Measurements from ENCODE around the gene PLD5.
"Not testable (repeated sequence)": the region's sequence is repeated elsewhere in the genome, so short reads cannot be mapped to it uniquely, and the experiment has no call there.

The PLD5 gene

DNA sequence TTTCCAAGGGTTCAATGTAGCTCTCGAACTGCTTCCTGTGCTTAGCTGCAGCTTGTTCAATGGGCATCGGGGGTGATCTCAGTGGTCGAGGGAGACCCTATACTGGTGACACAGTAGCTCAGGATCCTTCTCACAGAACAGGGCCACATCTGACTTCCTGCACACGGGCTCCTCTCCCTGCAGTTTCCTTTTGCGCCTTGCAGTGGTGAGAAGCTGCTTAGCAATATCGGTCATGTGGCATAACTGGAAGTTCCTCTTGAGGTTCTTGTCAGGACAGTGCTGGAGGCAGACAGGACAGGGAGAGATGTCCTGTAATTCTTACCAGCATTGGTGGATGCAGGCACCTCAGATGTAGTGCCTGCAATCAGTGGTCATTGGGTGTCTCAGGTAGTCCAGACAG lies 385.1 kb downstream of the PLD5 start:
- no peak for DNase-seq

DNA sequence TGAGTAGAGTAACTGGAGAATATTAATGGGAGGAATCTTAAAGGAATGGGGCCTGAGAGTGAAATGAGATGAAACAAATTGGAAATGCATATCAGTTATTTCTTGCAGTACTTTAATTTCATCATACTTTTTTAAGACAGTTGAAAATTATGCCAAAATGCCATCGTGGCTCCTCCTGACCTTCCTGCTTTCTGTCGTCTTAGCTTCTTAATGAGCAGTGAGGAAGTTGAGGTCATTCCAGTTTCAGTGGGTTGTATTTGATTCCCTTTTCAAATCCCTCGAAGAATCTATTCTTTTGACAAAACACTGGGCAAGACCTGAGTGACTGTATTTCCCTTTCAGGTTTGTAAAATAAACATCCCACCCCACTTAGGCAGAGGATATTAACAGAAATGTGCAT lies 390.7 kb downstream of the PLD5 start:
- DNase-seq: no peak

DNA sequence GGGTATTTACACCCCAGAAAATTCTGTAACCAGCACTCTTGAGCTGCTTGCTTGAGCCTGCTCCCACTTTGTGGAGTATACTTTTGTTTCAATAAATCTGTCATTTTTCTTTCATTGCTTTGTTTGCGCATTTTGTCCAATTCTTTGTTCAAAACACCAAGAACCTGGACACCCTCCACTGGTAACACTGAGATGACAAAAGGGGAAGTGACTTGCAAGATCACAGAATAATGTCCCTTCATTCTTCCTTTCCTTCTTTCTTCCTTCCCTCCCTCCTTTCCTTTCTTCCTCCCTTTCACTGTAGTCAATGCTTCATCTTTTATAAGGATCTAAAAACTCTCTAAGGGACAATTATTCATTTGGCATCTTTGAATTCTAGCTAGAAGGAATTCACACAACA lies 391.1 kb downstream of the PLD5 start:
- no peak for DNase-seq

DNA sequence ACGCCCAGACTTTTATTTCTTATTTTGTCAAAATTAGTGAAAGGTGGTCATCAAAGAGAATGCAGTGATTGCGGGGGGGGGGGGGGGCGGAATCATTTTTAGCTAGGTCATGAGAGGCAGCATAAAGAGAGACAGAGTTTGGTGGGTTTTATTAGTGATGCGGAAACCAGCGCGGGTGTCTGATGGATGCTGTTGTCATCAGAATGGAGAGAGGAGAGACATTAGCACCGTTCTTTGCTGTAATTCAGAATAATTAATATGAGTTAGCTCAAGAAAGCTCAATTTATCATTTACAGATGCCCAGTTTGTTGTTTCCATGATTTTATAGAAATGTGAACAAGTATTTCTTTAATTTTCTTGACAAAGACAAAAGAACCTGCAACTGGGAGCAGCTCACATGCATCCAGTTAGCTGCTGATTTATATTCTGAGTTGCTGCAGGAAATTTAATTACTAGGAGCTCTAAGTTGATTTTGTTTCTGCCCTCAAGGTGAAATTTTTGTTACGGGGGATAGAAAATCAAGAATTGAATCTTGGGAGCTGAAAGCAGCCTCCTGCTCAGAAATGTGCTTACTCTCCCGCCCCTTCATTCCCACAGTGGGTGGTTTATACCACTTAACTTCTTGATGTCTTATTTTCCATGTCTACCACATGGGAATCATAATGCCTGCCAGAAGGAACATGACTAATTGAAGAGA lies 392.2 kb downstream of the PLD5 start:
- no peak for DNase-seq

DNA sequence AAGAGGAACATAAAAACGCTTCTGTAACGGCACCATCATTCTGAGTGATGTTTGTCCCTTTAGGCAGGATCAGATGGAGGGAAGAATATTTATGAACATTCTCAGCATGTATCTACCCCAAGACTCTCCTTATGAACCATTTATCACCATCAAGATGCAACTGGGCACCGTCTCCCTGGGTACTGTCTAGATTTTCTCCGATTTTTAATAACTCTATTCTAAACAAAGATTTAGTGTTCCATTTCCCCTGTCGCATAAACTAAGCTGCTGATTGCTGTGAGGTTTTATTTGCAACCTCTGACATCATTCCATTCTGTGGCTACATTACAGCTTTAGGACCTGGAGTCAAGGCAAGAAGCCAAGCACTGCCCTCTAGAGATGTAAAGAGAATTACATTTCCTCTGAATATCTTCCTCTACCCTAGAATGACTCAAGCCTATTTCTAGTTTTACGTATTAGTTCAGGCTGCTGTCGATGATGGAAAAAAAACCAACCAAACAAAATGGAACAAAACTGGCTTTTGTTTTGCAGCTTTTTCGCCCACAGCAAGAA lies 395.5 kb downstream of the PLD5 start:
- peak; percentile 35 for DNase-seq

DNA sequence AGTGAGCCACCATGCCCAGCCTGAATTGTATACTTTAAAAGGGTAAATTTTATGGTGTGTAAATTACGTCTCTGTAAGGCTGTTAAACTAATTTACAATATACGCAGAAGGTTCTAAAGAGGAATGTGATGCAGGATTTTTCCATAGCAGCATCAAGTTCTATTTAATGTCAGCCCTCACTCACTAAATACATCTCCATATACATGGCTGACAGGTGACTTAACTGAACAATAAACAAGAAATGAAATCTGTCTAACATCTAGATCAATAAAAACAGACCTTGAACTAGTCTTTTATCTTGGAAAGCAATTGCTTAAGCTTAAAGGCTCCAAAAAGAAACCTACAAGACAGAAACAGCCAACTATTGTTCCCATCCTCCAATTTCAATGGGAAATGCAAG lies 404.1 kb downstream of the PLD5 start:
- no peak for DNase-seq

DNA sequence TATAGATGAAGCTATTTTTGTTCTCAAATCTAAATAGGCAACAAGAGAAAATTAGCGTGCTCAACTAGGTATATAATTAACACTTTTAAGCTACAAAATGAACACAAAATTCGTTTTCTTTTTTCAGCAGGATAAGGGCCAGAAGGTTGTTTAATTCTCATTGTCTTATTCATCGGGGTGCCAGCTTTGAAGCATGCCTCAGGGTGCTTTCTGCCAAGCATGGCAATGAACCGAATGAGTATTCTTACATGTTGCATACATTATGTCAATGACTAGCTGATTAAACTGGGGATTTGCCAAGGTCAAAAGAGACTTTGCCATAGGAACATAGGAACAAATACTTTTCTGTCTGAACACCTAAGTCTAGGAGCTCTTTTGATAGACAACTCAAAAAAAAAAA lies 423.6 kb downstream of the PLD5 start:
- DNase-seq: peak; percentile 52

DNA sequence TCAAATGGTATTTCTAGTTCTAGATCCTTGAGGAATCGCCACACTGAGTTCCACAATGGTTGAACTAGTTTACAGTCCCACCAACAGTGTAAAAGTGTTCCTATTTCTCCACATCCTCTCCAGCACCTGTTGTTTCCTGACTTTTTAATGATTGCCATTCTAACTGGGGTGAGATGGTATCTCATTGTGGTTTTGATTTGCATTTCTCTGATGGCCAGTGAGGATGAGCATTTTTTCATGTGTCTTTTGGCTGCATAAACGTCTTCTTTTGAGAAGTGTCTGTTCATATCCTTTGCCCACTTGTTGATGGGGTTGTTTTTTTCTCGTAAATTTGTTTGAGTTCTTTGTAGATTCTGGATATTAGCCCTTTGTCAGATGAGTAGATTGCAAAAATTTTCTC lies 427.2 kb downstream of the PLD5 start:
- DNase-seq: not testable (repeated sequence)

DNA sequence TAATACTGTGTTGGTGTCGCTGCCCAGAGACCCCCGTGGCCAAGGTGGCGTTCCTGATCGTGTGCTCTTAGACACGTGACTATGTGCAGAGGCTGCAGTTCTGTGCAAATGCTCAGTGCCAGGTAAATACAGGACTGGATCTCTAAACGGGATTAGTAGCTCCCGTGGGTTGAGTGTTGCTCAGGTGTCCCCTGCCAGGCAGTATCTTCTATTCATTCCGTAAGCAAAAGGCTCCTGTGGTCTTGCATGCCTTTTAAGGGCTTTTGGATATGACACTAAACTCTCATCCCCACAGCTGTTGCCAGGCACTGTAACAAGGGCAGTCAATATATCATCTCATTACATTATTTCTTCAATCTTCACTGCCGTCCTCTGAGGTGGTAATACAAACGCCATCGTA lies 431.4 kb downstream of the PLD5 start:
- no peak for DNase-seq

DNA sequence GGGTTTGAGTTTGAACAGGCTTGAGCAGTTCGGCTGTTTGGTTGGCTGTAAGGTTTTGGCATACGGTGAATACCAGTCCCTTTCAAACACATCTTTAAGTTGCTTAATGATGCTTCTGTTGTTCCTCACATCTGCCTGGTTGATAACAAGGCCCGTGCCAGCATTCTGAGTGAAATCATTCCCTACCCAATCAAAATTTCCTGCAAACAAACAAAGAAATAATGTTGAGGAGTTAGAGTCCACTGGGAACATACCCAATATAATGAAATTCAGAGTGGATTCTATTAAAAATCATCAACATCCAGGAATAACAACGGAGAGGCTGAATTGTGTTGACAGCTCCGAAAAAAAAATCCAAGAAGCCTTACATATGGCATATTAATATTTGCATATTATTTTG lies 434.6 kb downstream of the PLD5 start:
- DNase-seq: no peak

DNA sequence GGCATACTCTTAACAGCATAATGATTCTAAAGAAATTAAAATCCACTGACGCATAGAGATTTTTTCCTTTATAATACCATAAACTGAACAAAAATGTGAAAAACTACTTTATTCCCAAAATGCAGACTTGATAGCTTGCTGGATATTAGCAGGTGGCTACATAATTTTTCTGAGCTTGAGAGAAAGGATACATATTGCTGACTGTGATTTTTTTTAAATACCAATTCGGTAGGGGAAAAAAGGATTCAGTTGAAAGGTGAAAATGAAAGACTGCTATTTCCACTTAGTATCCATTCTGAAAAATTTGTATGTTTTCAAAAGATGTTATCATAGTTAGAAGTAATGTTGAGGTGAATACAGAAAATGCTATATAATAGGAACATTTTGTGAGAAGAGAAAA lies 435.6 kb downstream of the PLD5 start:
- DNase-seq: no peak

DNA sequence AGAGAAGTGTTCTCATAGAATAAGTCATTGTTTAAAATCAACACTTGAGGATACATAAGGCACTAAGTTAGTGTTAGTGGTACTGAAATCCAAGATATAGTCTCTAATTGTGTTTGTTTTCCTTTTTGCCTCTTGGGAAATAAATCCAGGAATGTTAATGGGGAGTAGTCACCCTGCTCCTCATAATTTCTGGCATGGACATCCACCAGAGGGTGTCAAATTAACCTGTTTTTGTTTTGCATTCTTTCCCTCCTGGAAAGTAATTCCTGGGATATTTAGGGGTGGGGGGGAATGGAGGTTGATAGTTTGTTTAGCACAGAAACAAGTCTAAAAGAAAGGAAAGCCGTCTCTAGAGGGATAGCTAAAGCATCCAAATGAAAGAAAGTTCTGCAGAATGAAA lies 437.8 kb downstream of the PLD5 start:
- DNase-seq: no peak

DNA sequence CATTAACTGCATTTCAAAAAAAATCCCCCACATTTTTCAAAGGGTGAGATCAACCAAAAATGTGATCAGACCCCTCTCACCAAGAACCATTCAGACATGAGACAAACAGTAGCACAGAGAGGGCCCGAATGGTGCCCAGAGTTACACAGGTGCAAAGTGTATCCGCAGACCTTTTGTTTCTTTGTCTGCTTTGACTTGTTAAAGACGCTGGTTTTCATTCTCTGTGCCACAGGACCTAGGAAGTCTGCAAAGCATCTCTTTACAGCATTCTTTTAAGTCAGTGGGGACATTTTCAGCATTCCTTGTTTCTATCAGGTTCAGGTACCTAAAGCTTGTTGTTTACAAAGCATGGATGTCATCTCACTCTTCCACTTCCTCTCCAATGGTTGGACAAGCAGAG lies 438.4 kb downstream of the PLD5 start:
- DNase-seq: no peak

DNA sequence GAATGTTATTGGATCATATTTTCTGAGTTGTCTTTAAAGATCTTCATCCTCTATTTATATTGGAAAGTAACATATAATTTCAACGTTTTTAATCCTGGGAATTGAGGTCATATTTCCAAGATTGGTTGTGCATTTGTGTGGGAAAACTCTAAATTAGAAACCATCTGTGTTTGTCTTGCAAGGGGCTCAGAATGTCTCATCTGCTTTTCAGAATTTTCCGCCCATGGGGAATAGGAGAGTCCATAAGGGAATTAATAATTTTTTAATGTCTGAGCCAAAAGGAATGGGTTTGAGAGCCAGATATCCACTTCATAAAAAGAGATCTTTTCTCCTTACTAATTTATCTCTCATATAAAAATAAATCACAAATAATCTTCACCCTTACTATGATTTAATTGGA lies 440.8 kb downstream of the PLD5 start:
- DNase-seq: no peak

DNA sequence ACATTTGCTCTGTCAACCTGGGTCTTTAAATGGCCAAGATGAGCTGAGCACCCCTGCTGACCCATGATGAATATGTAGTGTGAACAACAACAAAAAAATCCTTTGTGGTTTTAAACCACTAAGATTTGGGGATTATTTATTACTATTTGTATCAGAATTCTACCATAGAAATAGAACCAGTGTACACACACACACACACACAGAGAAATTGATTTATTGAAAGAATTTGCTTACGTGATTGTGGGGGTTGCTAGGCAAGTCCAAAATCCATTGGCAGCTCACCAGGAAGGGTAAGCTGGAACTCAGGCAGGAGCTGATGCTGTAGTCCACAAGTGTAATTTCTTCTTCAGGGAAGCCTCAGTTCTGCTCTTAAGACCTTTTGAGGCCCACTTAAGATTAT lies 443.1 kb downstream of the PLD5 start:
- DNase-seq: no peak

DNA sequence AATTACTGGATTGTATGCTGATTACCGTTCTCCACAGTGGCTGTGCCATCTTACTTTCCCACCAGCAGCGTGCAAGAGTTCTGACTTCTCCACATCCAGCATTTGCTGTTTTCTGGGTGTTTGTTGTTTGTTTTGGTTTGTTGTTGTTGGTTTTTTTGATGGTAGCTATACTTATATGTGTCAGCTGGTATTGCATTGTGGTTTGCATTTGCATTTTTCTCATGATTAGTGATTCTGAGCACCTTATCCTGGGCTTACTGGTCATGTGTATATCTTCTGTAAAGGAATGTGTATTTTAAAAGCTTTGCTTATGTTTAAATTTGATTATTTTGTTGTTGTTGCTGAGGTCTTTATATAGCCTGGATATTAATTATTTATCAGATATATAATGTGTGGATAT lies 458.7 kb downstream of the PLD5 start:
- no peak for DNase-seq

DNA sequence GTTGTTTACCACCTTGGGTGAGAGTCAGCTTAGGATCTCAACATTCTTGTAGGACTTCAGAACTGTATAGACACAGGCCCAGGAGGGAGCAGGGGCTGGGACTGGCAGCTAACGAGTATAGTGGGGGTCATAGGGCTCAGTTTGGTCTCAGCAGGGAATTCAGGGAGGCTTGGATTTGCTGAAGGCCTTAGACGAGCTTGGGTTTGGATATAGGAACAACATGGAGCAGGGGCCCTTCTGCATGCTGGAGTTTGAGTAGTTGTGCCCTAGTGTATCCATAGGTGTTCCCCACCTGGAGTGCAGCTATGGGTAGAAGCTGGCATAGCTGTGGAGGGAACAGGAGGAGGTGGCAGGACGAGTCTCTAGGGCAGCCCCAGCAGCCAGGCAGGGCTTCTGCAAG lies 462.2 kb downstream of the PLD5 start:
- no peak for DNase-seq

DNA sequence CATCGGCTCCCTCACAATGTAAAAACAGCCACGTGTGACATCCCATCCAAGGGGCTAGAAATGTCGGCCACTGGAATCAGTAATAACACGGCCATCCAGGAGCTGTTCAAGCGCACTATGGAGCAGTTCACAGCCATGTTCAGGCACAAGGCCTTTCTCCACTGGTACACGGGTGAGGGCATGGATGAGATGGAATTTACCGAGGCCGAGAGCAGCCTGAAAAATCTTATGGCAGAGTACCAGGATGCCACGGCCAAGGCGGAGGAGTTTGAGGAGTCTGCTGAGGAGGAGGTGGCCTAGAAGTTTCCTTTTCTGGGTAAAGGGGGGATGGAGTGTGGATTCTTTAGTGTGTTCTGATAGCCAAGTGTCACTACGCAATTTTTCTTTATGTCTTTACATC lies 464.5 kb downstream of the PLD5 start:
- no peak for DNase-seq

DNA sequence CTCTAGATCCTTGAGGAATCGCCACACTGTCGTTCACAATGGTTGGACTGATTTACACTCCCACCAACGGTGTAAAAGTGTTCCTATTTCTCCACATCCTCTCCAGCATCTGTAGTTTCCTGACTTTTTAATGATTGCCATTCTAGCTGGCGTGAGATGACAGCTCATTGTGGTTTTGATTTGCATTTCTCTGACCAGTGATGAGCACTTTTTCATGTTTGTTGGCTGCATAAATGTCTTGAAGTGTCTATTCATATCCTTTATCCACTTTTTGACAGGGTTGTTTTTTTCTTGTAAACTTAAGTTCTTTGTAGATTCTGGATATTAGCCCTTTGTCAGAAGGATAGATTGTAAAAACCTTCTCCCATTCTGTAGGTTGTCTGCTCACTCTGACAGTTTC lies 465.9 kb downstream of the PLD5 start:
- not testable (repeated sequence) for DNase-seq

DNA sequence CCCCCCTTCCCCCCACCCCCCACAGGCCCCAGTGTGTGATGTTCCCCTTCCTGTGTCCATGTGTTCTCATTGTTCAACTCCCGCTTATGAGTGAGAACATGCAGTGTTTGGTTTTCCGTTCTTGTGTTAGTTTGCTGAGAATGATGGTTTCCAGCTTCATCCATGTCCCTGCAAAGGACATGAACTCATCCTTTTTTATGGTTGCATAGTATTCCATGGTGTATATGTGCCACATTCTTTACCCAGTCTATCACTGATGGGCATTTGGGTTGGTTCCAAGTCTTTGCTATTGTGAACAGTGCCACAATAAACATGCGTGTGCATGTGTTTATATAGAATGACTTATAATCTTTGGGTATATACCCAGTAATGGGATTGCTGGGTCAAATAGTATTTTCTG lies 466.3 kb downstream of the PLD5 start:
- DNase-seq: not testable (repeated sequence)

DNA sequence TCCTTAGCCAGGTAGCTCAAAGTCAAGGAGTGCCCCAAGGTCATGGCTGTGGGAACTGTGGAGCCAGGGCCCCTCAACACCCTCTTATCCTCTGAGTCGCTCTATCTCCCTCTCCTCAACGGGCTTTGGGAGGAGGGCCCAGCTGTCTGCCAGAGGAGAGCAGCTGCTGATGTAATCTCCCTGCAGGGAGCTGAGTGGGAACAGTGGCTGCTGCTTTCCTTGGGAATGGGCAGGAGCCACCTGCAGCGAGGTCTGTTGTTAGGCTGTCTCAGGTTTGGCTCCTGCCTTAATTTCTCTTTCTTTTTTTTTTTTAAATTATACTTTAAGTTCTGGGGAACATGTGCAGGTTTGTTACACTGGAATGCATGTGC lies 466.8 kb downstream of the PLD5 start:
- DNase-seq: peak; percentile 25

DNA sequence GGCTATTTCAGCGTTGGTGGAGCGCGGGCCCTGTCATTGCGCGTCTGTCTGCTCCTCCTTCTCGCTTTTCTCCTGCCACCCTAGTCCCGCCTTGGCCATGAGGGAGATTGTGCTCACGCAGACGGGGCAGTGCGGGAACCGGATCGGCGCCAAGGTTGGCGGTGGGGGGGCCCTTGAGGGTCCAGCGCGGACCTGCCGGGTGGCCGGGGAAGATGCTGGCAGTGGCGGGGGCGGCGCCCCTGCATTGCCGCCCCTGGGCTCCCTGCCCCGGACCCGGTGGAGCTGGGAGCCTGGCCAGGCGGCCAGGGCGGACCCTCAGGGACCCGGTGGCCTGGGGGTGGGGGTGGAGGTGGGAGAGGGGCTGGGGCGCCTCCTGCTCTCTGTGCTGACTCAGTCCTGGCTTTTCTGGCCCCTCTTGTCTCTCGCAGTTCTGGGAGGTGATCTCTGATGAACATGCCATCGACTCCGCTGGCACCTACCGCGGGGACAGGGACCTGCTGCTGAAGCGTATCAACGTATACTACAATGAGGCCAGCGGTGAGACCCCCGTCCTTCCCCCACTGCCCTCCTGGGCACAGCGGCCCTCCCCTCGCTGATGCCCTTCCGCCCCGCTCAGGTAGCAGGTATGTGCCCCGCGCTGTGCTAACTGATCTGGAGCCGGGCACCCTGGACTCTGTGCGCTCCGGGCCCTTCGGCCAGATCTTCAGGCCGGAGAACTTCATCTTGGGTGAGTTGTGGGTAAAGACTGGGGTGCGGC lies 467.3 kb downstream of the PLD5 start:
- no peak for DNase-seq

DNA sequence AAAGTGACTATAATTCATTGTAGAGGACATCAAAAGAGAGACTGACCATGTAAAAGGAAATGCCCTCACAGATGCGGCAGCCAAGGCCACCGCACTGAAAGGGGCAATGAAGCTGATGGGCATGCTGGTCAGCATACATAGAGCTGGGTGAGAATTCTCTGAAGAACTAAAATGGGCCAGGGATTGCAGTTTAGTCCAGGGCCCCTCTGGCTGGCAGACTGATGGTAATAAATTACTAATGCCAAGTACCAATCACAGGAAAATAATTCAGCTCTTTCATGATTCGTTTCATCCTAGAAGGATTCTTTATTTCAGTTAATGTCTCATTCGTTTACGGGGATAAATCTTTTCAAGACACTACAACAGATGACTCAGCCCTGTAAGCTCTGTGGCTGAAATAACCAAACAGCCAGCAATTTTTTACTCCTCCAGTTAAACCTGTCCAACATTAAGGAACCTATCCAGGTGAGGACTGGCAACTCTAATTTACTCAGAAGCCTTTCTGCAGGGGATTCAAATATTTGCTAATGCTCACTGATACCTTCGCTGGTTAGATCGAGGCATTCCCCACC lies 468.7 kb downstream of the PLD5 start:
- DNase-seq: no peak

DNA sequence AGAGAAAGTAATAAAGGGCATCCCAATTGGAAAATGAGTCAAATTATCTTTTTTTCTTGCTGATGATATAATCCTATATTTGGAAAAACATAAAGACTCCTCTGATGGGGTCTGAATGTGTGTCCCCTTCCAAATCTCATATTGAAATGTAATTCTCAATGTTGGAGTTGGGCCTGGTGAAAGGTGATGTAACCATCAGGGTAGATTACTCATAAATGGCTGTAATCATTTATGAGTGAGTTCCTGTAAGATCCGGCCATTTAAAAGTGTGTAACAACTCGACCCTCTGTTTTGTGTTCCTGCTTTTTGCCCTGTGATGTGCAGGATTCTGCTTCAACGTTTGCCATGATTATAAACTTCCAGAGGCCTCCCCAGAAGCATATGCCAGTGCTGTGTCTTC lies 481.3 kb downstream of the PLD5 start:
- DNase-seq: no peak

All from NCI-H345 (cell line).